Measurements from ENCODE around the gene KCNJ6.

Gene KCNJ6

GRCh38 chr21:37631319-37632117, 284.7 kb downstream of the KCNJ6 start:
- no peak for DNase-seq

GRCh38 chr21:37630872-37631271, 285.4 kb downstream of the KCNJ6 start:
- no peak for DNase-seq

GRCh38 chr21:37628362-37628761, 287.9 kb downstream of the KCNJ6 start:
- no peak for DNase-seq

- DNase-seq: no peak
Observed at GRCh38 chr21:37627561-37627960, 288.7 kb downstream of the KCNJ6 start.

- no peak for DNase-seq
Observed at GRCh38 chr21:37627074-37627473, 289.2 kb downstream of the KCNJ6 start.

- no peak for DNase-seq
Observed at GRCh38 chr21:37626320-37626719, 289.9 kb downstream of the KCNJ6 start.

GRCh38 chr21:37623689-37624088, 292.6 kb downstream of the KCNJ6 start:
- no peak for DNase-seq

- DNase-seq: no peak
Observed at GRCh38 chr21:37623183-37623582, 293.1 kb downstream of the KCNJ6 start.

- DNase-seq: no peak
Observed at GRCh38 chr21:37622755-37623154, 293.5 kb downstream of the KCNJ6 start.

GRCh38 chr21:37620401-37620800, 295.9 kb downstream of the KCNJ6 start:
- DNase-seq: no peak

- DNase-seq: no peak
Observed at GRCh38 chr21:37619464-37619974, 296.7 kb downstream of the KCNJ6 start.

- DNase-seq: no peak
Observed at GRCh38 chr21:37618081-37618480, 298.2 kb downstream of the KCNJ6 start.

- DNase-seq: no peak
Observed at GRCh38 chr21:37615962-37616361, 300.3 kb downstream of the KCNJ6 start.

- no peak for DNase-seq
Observed at GRCh38 chr21:37614351-37614875, 301.8 kb downstream of the KCNJ6 start.

GRCh38 chr21:37607081-37607480, 309.2 kb downstream of the KCNJ6 start:
- DNase-seq: no peak

GRCh38 chr21:37606549-37606948, 309.7 kb downstream of the KCNJ6 start:
- DNase-seq: no peak

GRCh38 chr21:37605006-37605405, 311.3 kb downstream of the KCNJ6 start:
- no peak for DNase-seq

GRCh38 chr21:37603129-37603528, 313.1 kb downstream of the KCNJ6 start:
- no peak for DNase-seq

- no peak for DNase-seq
Observed at GRCh38 chr21:37601915-37602314, 314.3 kb downstream of the KCNJ6 start.

- no peak for DNase-seq
Observed at GRCh38 chr21:37601027-37601426, 315.2 kb downstream of the KCNJ6 start.

GRCh38 chr21:37595944-37596343, 320.3 kb downstream of the KCNJ6 start:
- DNase-seq: no peak

- DNase-seq: no peak
Observed at GRCh38 chr21:37594472-37594951, 321.7 kb downstream of the KCNJ6 start.

GRCh38 chr21:37593740-37594471, 322.4 kb downstream of the KCNJ6 start:
- DNase-seq: no peak

GRCh38 chr21:37593015-37593414, 323.2 kb downstream of the KCNJ6 start:
- DNase-seq: no peak
